Kasumi-1 (cell line): ENCODE measurements around the gene SH3PXD2A.

ENCODE experiments used
- DNase-seq, 2 experiments: peaks; one replicate each; lab custom pipeline; 2025; lab: John Stamatoyannopoulos, UW

The SH3PXD2A gene

GRCh38 chr10:103850572-103850895 lies 4.8 kb downstream of the SH3PXD2A start:
- peak in 1 of 2 experiments; percentile 56 for DNase-seq

- peak; percentile 43 to 56 for DNase-seq
Observed at GRCh38 chr10:103849880-103850571, 5.3 kb downstream of the SH3PXD2A start.

GRCh38 chr10:103849212-103849877 lies 6.0 kb downstream of the SH3PXD2A start:
- DNase-seq: no peak

GRCh38 chr10:103847909-103848468 lies 7.4 kb downstream of the SH3PXD2A start:
- peak; percentile 35 to 52 for DNase-seq

- no peak for DNase-seq
Observed at GRCh38 chr10:103847346-103847745, 8.0 kb downstream of the SH3PXD2A start.

GRCh38 chr10:103845972-103846371 lies 9.4 kb downstream of the SH3PXD2A start:
- peak; percentile 85 to 90 for DNase-seq

GRCh38 chr10:103845346-103845745 lies 10.0 kb downstream of the SH3PXD2A start:
- peak; percentile 23 to 28 for DNase-seq

GRCh38 chr10:103843854-103844570 lies 11.4 kb downstream of the SH3PXD2A start:
- no peak for DNase-seq

- DNase-seq: no peak
Observed at GRCh38 chr10:103843045-103843444, 12.3 kb downstream of the SH3PXD2A start.

GRCh38 chr10:103842605-103843004 lies 12.8 kb downstream of the SH3PXD2A start:
- DNase-seq: no peak

GRCh38 chr10:103841519-103841918 lies 13.9 kb downstream of the SH3PXD2A start:
- DNase-seq: no peak

- DNase-seq: no peak
Observed at GRCh38 chr10:103840740-103841070, 14.7 kb downstream of the SH3PXD2A start.

GRCh38 chr10:103839872-103840739 lies 15.3 kb downstream of the SH3PXD2A start:
- DNase-seq: no peak

GRCh38 chr10:103839519-103839871 lies 15.9 kb downstream of the SH3PXD2A start:
- no peak for DNase-seq

GRCh38 chr10:103838862-103839518 lies 16.4 kb downstream of the SH3PXD2A start:
- no peak for DNase-seq

GRCh38 chr10:103838070-103838395 lies 17.3 kb downstream of the SH3PXD2A start:
- DNase-seq: no peak

GRCh38 chr10:103837370-103838069 lies 17.9 kb downstream of the SH3PXD2A start:
- DNase-seq: no peak

- no peak for DNase-seq
Observed at GRCh38 chr10:103836861-103837260, 18.5 kb downstream of the SH3PXD2A start.

GRCh38 chr10:103836273-103836672 lies 19.1 kb downstream of the SH3PXD2A start:
- DNase-seq: no peak

- DNase-seq: peak; percentile 21 to 27
Observed at GRCh38 chr10:103835096-103836050, 20.0 kb downstream of the SH3PXD2A start.
